Large intestine (tissue), 3 donors: ENCODE results near the gene MMP12. TPM values are rescaled to one million over a fixed set of nuclear protein-coding genes. Genes with fewer than 3 reads are reported as not detected.
"Not testable (repeated sequence)": the region's sequence is repeated elsewhere in the genome, so short reads cannot be mapped to it uniquely, and the experiment has no call there.

ENCODE experiments used
- DNase-seq, 2 donors: peaks; one replicate each; pipeline versions ENCODE4 v3.0.0 to v3.0.0-alpha.2; 2013
- H3K27ac ChIP-seq: one replicate; pipeline ENCODE4 v1.5.1; 2013; ENCODE audit warnings: low read length
- H3K27me3 ChIP-seq: 2 replicates; pipeline ENCODE4 v1.6.1; 2013; ENCODE audit warnings: low read length; ENCODE audit not compliant: control insufficient read depth, insufficient read depth
- H3K36me3 ChIP-seq: 2 replicates; pipeline ENCODE4 v1.6.1; 2013; ENCODE audit warnings: low read length; ENCODE audit not compliant: control insufficient read depth, insufficient read depth
- H3K4me1 ChIP-seq: one replicate; pipeline ENCODE4 v1.6.1; 2013; ENCODE audit warnings: low read length; ENCODE audit not compliant: control insufficient read depth, insufficient read depth
- H3K4me3 ChIP-seq: one replicate; pipeline ENCODE4 v1.5.1; 2013; ENCODE audit warnings: low read length
- H3K9me3 ChIP-seq: one replicate; pipeline ENCODE4 v1.6.1; 2013; ENCODE audit warnings: mild to moderate bottlenecking, low read depth, low read length, moderate library complexity; ENCODE audit not compliant: control insufficient read depth
- WGBS: methylation state at CpG from one replicate; pipeline ENCODE4 v1.1.5; 2013; ENCODE audit warnings: low lambda C conversion rate; ENCODE audit not compliant: insufficient coverage; 5-methylcytosine and 5-hydroxymethylcytosine counted together
- polyA plus RNA-seq: library from polyadenylated mRNA; unstranded; fragments of 120-200 nt; gene quantifications from one replicate; pipeline ENCODE4 v1.2.1, GENCODE V29; 2013

MMP12 gene
- polyA plus RNA-seq, 1 donor = 0.66 TPM

DNA sequence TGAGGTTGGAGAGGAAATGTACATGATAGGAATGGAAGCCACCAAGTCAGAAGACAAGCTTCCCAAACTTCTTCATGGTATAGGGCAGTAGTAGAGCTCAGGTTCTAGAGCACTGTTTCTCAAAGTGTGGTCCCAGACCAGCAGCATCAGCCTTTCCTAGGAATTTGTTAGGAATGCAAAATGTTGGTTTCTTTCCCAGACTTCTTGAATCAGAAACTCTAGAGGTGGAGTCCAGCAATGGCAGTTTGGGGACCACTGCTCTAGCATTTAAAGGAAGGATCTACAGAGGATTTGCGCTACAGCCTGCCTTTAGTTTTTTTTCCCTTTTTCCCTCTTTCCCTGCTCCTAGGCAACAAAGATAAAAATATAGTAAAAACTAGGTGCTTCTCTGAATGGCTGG lies 17.0 kb upstream of the MMP12 start:
- Histone ChIP-seq H3K27ac (no peak overlapping the region), H3K27me3 (no peaks in the 10 kb centered on the region), H3K9me3 (no peaks in the 10 kb centered on the region), H3K36me3 (no peaks in the 10 kb centered on the region), H3K4me1 (no peaks in the 10 kb centered on the region), H3K4me3 (no peak overlapping the region)
- no CpG with 5 or more reads among the region's 1 CpG for WGBS
- no peak for DNase-seq

DNA sequence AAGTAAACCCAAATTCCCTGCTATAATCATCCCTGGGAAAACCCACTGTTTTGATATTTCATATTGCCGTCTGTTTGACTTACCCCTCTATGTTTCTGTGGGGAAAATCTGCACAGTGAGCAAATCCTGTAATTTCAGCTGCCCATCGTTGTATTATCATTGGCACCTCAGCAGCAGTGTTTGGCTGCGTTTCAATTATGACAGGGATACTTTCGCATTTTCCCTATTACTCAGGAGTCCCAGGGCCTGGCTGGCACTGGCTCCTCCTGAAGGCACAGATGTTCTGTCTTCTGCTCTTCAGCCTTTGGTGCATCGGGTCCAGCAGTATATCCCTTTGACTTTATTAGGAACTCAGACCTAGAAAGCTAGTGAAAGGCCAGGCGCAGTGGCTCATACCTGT lies 12.2 kb upstream of the MMP12 start:
- DNase-seq = no peak
- WGBS = no CpG with 5 or more reads among the region's 6 CpGs

DNA sequence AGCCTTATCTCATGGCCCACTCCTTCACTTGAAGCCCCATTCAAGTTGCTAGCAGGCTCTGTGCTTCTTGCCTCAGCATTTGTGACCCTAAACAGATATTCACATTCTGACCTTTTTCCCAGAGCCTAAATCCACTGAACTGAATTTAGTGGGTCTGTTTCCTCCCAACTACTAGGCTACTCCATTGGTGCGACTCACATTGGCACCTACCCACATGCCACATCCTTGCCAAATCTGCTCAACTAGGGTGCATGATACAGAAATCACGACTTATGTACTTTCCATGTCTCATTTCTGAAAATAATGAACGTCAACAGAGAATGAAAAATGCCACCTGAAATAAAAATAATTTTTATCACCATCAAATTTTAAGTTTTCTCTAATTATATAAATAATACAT lies 8.4 kb upstream of the MMP12 start:
- H3K4me1 ChIP-seq = no peaks in the 10 kb centered on the region
- WGBS = 100% methylated on average over 2 of the region's 3 CpGs
- H3K9me3 ChIP-seq = no peaks in the 10 kb centered on the region
- no peaks in the 10 kb centered on the region for H3K36me3 ChIP-seq
- no peaks in the 10 kb centered on the region for H3K27me3 ChIP-seq
- DNase-seq = no peak
- no peak overlapping the region for H3K27ac ChIP-seq
- no peak overlapping the region for H3K4me3 ChIP-seq

More for the DNA sequence above, 12.2 kb upstream of the MMP12 start:
- H3K9me3 ChIP-seq = no peaks in the 10 kb centered on the region
- H3K36me3 ChIP-seq = no peaks in the 10 kb centered on the region
- no peaks in the 10 kb centered on the region for H3K4me1 ChIP-seq
- H3K27ac ChIP-seq = no peak overlapping the region
- H3K4me3 ChIP-seq = no peak overlapping the region
- no peaks in the 10 kb centered on the region for H3K27me3 ChIP-seq

DNA sequence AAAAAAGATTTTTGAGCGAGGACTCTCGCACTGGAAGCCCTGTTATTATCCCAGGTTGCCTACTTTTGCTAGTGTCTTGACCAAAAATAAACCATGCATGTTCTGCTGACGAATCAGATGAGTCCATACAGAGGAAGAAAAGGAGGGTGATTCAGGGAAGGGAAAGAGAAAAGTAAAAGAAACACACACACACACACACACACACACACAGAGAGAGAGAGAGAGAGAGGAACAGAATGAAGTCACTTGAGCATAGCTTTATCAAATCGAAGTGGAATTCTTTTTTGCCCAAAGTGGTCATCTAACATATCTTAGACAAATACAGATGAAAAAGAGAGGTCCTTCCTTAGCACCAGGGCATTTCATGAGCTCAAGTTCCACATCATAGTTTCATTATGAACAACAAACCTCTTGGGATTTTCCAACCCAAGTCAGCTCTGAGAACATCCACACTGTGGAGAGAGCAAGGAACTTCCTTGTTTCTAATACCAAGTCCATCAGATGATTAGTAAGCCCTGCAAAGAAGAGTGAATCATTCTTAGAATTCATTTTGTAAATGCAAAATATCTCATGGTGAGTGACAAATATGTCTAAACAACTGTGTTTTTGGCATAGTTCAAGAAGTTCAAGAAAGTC lies 7.7 kb upstream of the MMP12 start:
- Histone ChIP-seq H3K36me3 (no peaks in the 10 kb centered on the region), H3K9me3 (no peaks in the 10 kb centered on the region), H3K4me3 (no peak overlapping the region), H3K27ac (no peak overlapping the region), H3K4me1 (no peaks in the 10 kb centered on the region), H3K27me3 (no peaks in the 10 kb centered on the region)
- 100% methylated on average over 2 of the region's 4 CpGs for WGBS
- DNase-seq = peak in 1 of 2 donors; percentile 3

DNA sequence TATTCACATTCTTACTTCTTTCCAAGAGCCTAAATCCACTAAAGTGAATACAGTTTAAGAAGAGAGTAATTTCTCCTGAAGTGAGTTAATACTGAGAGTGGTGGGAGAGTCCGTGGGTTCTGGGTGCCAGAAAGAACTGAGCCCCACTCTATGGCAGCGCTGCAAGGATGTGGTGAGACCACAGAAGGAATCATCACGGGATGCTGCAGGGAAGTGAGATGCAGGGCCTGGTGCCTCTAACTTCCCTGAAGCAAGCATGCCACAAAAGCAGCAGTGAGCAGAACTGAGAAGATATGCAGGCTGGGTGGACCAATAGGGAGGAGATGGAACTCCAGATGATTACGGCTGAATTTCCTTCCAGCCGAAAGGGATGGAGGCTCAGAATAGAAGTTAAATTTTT lies 5.0 kb upstream of the MMP12 start:
- WGBS = no CpG with 5 or more reads among the region's 5 CpGs
- Histone ChIP-seq H3K4me1 (no peaks in the 10 kb centered on the region), H3K27ac (no peak overlapping the region), H3K36me3 (no peaks in the 10 kb centered on the region), H3K27me3 (no peaks in the 10 kb centered on the region), H3K4me3 (no peak overlapping the region), H3K9me3 (no peaks in the 10 kb centered on the region)
- DNase-seq = no peak

DNA sequence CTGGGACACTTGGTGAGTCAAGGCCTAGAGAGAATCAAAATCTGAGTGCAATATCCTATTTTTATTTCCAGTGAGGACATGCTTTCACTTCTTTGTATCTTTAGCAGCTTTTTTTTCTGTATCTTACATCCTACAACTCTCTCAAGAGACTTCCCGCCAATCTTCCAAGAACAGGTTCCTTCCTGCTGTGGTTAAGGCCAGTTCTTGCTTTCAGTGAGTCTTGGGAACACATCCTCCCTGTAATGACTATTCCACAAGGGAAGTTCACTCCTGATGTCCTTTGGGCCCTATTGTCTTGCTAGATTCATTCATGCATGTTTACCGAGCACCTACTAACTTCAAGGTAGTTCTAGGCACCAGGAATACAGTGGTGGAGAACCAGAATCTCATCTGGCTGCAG lies 3.8 kb upstream of the MMP12 start:
- 88% methylated on average over 1 of the region's 2 CpGs for WGBS
- H3K36me3 ChIP-seq = no peaks in the 10 kb centered on the region
- H3K27me3 ChIP-seq = no peaks in the 10 kb centered on the region
- H3K27ac ChIP-seq = no peak overlapping the region
- H3K4me1 ChIP-seq = no peaks in the 10 kb centered on the region
- no peak for DNase-seq
- no peaks in the 10 kb centered on the region for H3K9me3 ChIP-seq
- no peak overlapping the region for H3K4me3 ChIP-seq

DNA sequence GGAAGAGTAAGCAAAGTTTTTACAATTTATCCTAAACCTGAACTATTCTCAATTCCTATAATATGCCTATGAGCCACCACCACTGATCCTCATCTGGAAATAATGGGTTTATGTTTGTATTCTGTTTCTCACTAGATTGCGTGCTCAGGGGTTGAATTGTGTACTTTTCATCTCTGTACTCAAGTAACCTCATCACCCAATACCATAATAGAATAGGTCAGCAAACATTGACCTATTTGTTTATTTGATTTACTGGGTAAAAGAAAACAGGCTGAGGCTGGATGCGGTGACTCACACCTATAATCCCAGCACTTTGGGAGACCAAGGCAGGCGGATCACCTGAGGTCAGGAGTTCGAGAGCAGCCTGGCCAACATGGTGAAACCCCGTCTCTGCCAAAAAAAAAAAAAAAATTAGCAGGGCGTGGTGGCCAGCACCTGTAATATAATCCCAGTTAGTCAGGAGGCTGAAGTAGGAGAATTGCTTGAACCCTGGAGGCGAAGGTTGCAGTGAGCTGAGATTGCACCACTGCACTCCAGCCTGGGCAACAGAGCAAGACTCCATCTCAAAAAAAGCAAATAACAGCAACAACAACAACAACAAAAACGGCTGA lies 5.3 kb downstream of the MMP12 start:
- H3K36me3 ChIP-seq, H3K9me3 ChIP-seq, H3K4me1 ChIP-seq, H3K4me3 ChIP-seq, DNase-seq, H3K27me3 ChIP-seq, H3K27ac ChIP-seq: not testable (repeated sequence)
- 73% methylated on average over 3 of the region's 8 CpGs for WGBS

DNA sequence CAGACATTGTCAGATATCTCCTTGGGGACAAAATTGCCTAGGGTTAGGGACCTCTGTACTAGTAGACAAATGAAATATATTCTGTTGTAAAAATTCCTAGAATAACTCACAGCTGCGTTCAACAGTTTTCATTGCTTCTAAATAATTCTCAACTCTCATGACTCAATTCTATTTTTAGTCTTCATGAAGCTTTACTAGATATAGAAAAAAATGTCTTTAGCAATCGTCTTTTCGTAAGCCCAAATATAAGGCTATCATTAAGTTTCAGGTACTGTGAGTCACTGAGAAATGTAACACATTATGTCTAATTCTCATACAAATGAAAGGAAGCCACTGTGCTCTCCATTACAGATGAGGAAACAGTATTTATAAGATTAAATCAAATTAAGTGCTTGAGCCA lies 6.4 kb downstream of the MMP12 start:
- Histone ChIP-seq H3K9me3 (no peaks in the 10 kb centered on the region), H3K4me1 (no peaks in the 10 kb centered on the region), H3K27ac (no peak overlapping the region), H3K4me3 (no peak overlapping the region), H3K27me3 (no peaks in the 10 kb centered on the region), H3K36me3 (no peaks in the 10 kb centered on the region)
- DNase-seq = no peak
- 67% methylated on average over 1 of the region's 3 CpGs for WGBS

DNA sequence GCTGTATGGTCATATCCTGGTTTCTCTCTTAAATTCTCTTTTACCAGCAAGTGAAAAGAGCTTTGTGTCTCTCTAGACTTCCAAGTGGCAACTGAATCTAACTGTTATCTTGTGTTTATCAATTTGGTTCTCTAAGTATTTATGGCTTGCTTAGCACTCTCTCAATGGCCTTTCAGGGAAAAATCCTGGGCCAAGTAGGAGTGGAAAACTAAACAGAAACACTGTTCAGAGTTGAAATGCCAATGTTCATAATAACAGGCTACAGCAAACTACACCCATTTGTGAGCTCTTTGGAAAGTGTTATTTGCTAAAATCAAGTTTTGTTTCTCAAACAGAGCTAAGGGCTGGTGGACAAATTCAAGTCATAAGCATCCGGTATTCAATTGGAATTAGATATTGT lies 10.1 kb downstream of the MMP12 start:
- Histone ChIP-seq H3K36me3 (no peaks in the 10 kb centered on the region), H3K27ac (no peak overlapping the region), H3K4me3 (no peak overlapping the region), H3K4me1 (no peaks in the 10 kb centered on the region), H3K9me3 (no peaks in the 10 kb centered on the region), H3K27me3 (no peaks in the 10 kb centered on the region)
- DNase-seq = peak in 1 of 2 donors; percentile 4
- 100% methylated on average over 1 of the region's 1 CpG for WGBS

DNA sequence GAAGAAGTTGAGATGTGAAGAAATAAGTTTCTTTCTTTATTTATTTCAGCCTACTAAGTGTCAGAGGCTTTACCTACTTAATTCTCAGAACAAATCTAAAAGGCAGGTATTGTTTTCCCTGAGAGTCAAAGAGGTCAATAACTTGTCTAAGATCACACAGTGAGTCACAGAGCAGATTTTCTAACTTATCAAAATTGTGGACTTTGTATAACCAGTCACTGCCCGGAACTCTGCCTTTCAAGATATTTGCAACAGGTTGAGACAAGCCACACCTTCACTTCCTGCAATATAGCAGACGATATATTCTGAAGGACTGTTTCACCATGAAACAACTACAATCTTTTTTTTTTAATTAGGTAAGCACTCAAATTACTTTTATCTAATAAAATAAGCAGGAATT lies 20.8 kb downstream of the MMP12 start:
- WGBS = 33% methylated on average over 1 of the region's 2 CpGs
- Histone ChIP-seq H3K9me3 (no peaks in the 10 kb centered on the region), H3K4me1 (peaks cover 3% of the 10 kb centered on the region), H3K27ac (peak overlapping the region; percentile 54), H3K36me3 (no peaks in the 10 kb centered on the region), H3K27me3 (no peaks in the 10 kb centered on the region), H3K4me3 (no peak overlapping the region)
- DNase-seq = peak; percentile 61 to 88

DNA sequence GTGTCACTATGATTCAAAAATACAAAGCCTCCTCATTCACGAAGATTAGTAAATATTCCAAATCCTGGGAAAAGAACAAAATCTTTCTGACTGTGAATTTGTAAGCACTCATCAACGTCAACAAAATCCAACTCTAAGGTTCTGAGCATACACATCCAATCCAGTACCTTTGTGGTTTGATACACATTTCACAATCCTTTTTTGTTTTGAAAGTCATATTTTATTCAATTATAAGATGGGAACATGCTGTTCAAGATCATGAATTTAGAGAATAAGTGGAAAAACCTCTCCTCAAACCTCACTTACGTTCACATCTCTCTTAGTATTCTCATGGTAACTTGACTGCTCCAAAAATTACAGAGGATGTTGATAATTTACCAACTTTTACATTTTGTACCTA lies 21.7 kb downstream of the MMP12 start:
- Histone ChIP-seq H3K4me1 (peaks cover 3% of the 10 kb centered on the region), H3K9me3 (no peaks in the 10 kb centered on the region), H3K27ac (no peak overlapping the region), H3K36me3 (no peaks in the 10 kb centered on the region), H3K27me3 (no peaks in the 10 kb centered on the region), H3K4me3 (no peak overlapping the region)
- no CpG with 5 or more reads among the region's 3 CpGs for WGBS
- no peak for DNase-seq
